Smooth muscle cell of the brain vasculature (primary cell): ENCODE measurements around the gene LDAH.
"Not testable (repeated sequence)": the region's sequence is repeated elsewhere in the genome, so short reads cannot be mapped to it uniquely, and the experiment has no call there.

ENCODE experiments used
- DNase-seq: peaks from one replicate; pipeline ENCODE4 v3.0.0-alpha.2; 2012; ENCODE audit warnings: low read depth, low spot score

The LDAH gene

GRCh38 chr2:20822535-20823490 lies at the start of gene LDAH:
Gene LDAH, minus strand, starts transcription at chr2:20823101. Its CDS starts 21,638 bp downstream, at chr2:20801463.
- DNase-seq = peak; percentile 53

- no peak for DNase-seq
These were observed 45.5 kb upstream of the LDAH start for GRCh38 chr2:20868377-20868776.

- no peak for DNase-seq
These were observed 39.9 kb upstream of the LDAH start for GRCh38 chr2:20862850-20863249.

- DNase-seq = no peak
These were observed 32.6 kb upstream of the LDAH start for GRCh38 chr2:20855456-20855855.

GRCh38 chr2:20852670-20853069 lies 29.8 kb upstream of the LDAH start:
- no peak for DNase-seq

GRCh38 chr2:20852139-20852538 lies 29.2 kb upstream of the LDAH start:
- DNase-seq = no peak

GRCh38 chr2:20844246-20844645 lies 21.3 kb upstream of the LDAH start:
- no peak for DNase-seq

GRCh38 chr2:20839052-20839451 lies 16.2 kb upstream of the LDAH start:
- DNase-seq = no peak

GRCh38 chr2:20838016-20838415 lies 15.1 kb upstream of the LDAH start:
- DNase-seq = no peak

GRCh38 chr2:20836521-20836920 lies 13.6 kb upstream of the LDAH start:
- DNase-seq = no peak

GRCh38 chr2:20834331-20834730 lies 11.4 kb upstream of the LDAH start:
- no peak for DNase-seq

- DNase-seq = no peak
These were observed 9.7 kb upstream of the LDAH start for GRCh38 chr2:20832606-20833005.

- DNase-seq = no peak
These were observed 7.0 kb upstream of the LDAH start for GRCh38 chr2:20829861-20830260.

- no peak for DNase-seq
These were observed 1.0 kb upstream of the LDAH start for GRCh38 chr2:20823917-20824316.

GRCh38 chr2:20818820-20819219 lies 4.1 kb downstream of the LDAH start:
- DNase-seq = no peak

- no peak for DNase-seq
These were observed 7.7 kb downstream of the LDAH start for GRCh38 chr2:20815216-20815615.

GRCh38 chr2:20812779-20813178 lies 10.1 kb downstream of the LDAH start:
- no peak for DNase-seq

- no peak for DNase-seq
These were observed 16.6 kb downstream of the LDAH start for GRCh38 chr2:20806286-20806685.

GRCh38 chr2:20803974-20804373 lies 18.9 kb downstream of the LDAH start:
- DNase-seq = no peak

- no peak for DNase-seq
These were observed 19.6 kb downstream of the LDAH start for GRCh38 chr2:20803226-20803682.

- no peak for DNase-seq
These were observed 25.8 kb downstream of the LDAH start for GRCh38 chr2:20797096-20797495.

- DNase-seq = no peak
These were observed 26.5 kb downstream of the LDAH start for GRCh38 chr2:20796374-20796791.

GRCh38 chr2:20793944-20794343 lies 29.0 kb downstream of the LDAH start:
- DNase-seq = not testable (repeated sequence)
